Measurements from ENCODE around the gene GRIN3A. TPM values are rescaled to one million over a fixed set of nuclear protein-coding genes. Genes with fewer than 3 reads are reported as not detected.
A peak's percentile ranks its signal among the peaks of the same experiment; 100 is the strongest.
"Not testable (repeated sequence)": the region's sequence is repeated elsewhere in the genome, so short reads cannot be mapped to it uniquely, and the experiment has no call there.

Gene GRIN3A
- total RNA-seq, 2 donors from 2014 or later, result not detected

GRCh38 chr9:101574731-101575333 is 163.6 kb downstream of the GRIN3A start:
- DNase-seq, result no peak
- Mint-ChIP-seq H3K27ac (no peak overlapping the region), H3K27me3 (no peaks in the 10 kb centered on the region), H3K4me3 (no peak overlapping the region), H3K4me1 (peaks cover 28% of the 10 kb centered on the region), H3K36me3 (ENCODE audit: low read depth) (no peaks in the 10 kb centered on the region)
- ATAC-seq, result no peak
- no peaks in the 10 kb centered on the region for H3K9me3 ChIP-seq (ENCODE audit: control insufficient read depth, low read length, poor library complexity, severe bottlenecking)

DNA sequence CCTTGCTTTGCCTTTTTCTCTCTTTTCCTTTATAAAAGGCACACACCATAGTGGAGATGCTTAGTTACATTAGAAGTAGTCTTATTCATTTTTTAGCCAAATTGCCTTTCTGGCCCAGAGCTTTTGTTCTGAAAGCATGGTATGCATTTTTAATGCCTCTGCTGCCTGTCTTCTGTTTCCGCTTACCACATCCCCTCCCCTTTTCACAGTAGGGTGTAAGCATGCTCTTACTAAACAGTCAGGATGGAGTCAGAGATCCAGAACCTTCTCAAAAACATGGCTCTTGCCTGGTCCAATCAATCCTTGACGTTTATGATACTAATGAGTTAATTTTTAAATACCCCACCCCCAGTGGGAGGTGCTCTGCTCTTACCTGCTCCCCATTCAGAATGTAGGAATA is 166.1 kb downstream of the GRIN3A start:
- Mint-ChIP-seq H3K4me3 (peak overlapping the region; percentile 21), H3K27ac (peak overlapping the region; percentile 79), H3K4me1 (peaks cover 38% of the 10 kb centered on the region), H3K27me3 (no peaks in the 10 kb centered on the region), H3K36me3 (ENCODE audit: low read depth) (peaks cover 4% of the 10 kb centered on the region)
- no peaks in the 10 kb centered on the region for H3K9me3 ChIP-seq (ENCODE audit: control insufficient read depth, low read length, poor library complexity, severe bottlenecking)
- DNase-seq (no peak), ATAC-seq (no peak)

GRCh38 chr9:101571114-101571513 is 167.3 kb downstream of the GRIN3A start:
- H3K4me1 Mint-ChIP-seq, result peaks cover 40% of the 10 kb centered on the region
- no peaks in the 10 kb centered on the region for H3K27me3 Mint-ChIP-seq

DNA sequence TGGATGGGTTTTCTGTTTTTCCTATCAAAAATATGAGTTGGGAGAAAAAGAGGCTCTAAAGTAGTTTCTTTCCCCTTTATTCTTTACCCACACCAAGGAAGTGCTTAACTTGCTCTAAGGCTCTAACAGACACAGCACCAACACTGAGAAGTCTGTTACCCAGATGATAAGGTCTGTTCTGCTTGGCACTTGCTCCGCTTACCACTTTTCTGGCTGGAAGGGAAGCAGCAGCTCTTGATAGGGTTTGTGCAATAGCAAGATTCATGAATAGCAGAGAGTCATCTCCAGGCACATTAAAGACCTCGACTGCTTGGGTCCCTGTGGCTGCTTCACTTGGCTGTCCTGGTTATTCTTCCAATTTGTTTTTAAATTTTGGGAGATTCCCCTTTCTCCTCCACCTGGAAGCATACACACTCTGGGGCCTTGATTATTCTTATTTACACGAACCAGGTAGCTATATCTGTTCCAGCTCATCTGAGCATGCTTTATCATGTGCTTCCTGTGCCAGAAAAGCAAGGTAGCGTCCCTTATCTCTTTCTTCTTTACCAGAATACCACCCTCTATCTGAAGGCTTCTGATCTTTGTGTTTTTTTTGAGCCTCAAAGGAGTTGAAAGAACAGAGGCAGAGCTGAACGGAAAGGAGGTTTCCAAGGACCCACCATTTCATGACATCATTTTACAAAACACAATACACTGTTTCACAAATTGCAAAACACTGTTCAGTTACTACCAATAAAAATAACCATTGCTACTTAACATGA is 168.5 kb downstream of the GRIN3A start:
- no peaks in the 10 kb centered on the region for H3K27me3 Mint-ChIP-seq
- H3K4me1 Mint-ChIP-seq, result peaks cover 43% of the 10 kb centered on the region
- no peaks in the 10 kb centered on the region for H3K9me3 ChIP-seq (ENCODE audit: control insufficient read depth, low read length, poor library complexity, severe bottlenecking)
- H3K36me3 Mint-ChIP-seq (ENCODE audit: low read depth), result peaks cover 10% of the 10 kb centered on the region
- DNase-seq (no peak), ATAC-seq (peak; percentile 90)
- peak overlapping the region; percentile 79 for H3K27ac Mint-ChIP-seq
- H3K4me3 Mint-ChIP-seq, result peak overlapping the region; percentile 16

More at GRCh38 chr9:101571114-101571513, 167.3 kb downstream of the GRIN3A start:
- H3K36me3 Mint-ChIP-seq (ENCODE audit: low read depth), result peaks cover 6% of the 10 kb centered on the region
- H3K9me3 ChIP-seq (ENCODE audit: control insufficient read depth, low read length, poor library complexity, severe bottlenecking), result no peaks in the 10 kb centered on the region
- H3K27ac Mint-ChIP-seq, result peak overlapping the region; percentile 79
- no peak overlapping the region for H3K4me3 Mint-ChIP-seq
- ATAC-seq (no peak), DNase-seq (no peak)

DNA sequence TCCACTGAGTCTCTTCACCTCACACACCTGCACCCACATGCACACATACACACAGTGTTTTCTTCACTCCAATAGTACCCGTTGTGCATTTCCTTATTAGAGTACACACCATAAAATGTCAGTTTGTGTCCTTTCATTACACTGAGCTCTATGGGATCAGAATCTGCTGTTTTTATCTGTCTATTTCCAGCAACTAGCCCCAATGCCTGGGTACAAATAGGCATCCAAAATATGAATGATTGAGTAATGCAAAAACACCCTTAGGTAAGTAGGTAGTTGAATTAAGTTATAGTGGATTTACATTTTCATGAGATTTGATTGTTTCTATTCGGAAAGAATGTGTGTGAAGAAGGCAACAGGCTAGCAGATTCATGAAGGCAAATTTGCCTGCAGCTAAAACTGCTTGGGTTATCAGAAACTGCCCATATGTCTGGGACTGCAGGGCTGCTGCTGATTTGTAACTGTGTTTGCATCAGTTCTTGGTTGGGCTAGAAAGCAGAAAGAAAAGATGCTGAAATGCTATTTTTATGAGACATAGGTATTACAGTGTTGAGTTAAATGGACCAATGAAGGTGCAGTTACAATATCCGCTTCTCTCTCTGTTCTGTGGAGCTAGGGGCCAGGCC is 170.6 kb downstream of the GRIN3A start:
- Mint-ChIP-seq H3K27ac (peak overlapping the region; percentile 51), H3K36me3 (ENCODE audit: low read depth) (peaks cover 10% of the 10 kb centered on the region), H3K4me3 (peak overlapping the region; percentile 47), H3K4me1 (peaks cover 33% of the 10 kb centered on the region), H3K27me3 (no peaks in the 10 kb centered on the region)
- no peak for ATAC-seq
- no peak for DNase-seq
- no peaks in the 10 kb centered on the region for H3K9me3 ChIP-seq (ENCODE audit: control insufficient read depth, low read length, poor library complexity, severe bottlenecking)

- Mint-ChIP-seq H3K27me3 (no peaks in the 10 kb centered on the region), H3K4me1 (peaks cover 34% of the 10 kb centered on the region), H3K4me3 (peak overlapping the region; percentile 47), H3K36me3 (ENCODE audit: low read depth) (peaks cover 10% of the 10 kb centered on the region), H3K27ac (peak overlapping the region; percentile 51)
- H3K9me3 ChIP-seq (ENCODE audit: control insufficient read depth, low read length, poor library complexity, severe bottlenecking), result no peaks in the 10 kb centered on the region
- ATAC-seq, result no peak
- DNase-seq, result peak in 1 of 3 donors; percentile 7
These were observed 171.3 kb downstream of the GRIN3A start for GRCh38 chr9:101566904-101567724.

DNA sequence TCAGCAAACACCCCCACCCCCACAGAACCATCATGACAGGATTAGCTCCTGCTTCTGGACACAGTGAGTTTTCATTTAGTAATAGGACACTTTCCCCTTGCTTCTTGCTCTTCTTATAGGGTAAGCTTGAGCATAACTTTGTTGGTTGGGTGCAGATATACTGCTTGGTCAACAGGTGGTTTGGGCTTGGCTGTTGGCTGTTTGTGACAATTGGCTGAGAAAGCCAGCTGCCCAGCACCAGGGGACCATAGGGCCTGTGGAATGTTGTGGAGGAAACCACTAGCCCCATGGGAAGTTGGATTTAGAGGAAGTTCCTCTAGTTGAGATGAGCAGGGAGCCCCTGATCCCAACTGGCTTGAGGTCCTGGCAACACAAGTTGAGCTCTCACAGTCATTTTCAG is 174.2 kb downstream of the GRIN3A start:
- no peaks in the 10 kb centered on the region for H3K27me3 Mint-ChIP-seq
- H3K27ac Mint-ChIP-seq, result no peak overlapping the region
- peaks cover 31% of the 10 kb centered on the region for H3K4me1 Mint-ChIP-seq
- DNase-seq (no peak), ATAC-seq (no peak)
- no peaks in the 10 kb centered on the region for H3K9me3 ChIP-seq (ENCODE audit: control insufficient read depth, low read length, poor library complexity, severe bottlenecking)
- peaks cover 18% of the 10 kb centered on the region for H3K36me3 Mint-ChIP-seq (ENCODE audit: low read depth)
- no peak overlapping the region for H3K4me3 Mint-ChIP-seq

GRCh38 chr9:101562966-101563365 is 175.5 kb downstream of the GRIN3A start:
- no peaks in the 10 kb centered on the region for H3K9me3 ChIP-seq (ENCODE audit: control insufficient read depth, low read length, poor library complexity, severe bottlenecking)
- H3K4me3 Mint-ChIP-seq, result no peak overlapping the region
- H3K27ac Mint-ChIP-seq, result no peak overlapping the region
- ATAC-seq (no peak), DNase-seq (no peak)
- peaks cover 21% of the 10 kb centered on the region for H3K36me3 Mint-ChIP-seq (ENCODE audit: low read depth)
- no peaks in the 10 kb centered on the region for H3K27me3 Mint-ChIP-seq
- peaks cover 32% of the 10 kb centered on the region for H3K4me1 Mint-ChIP-seq

GRCh38 chr9:101561740-101562139 is 176.7 kb downstream of the GRIN3A start:
- Mint-ChIP-seq H3K27ac (peak overlapping the region; percentile 61), H3K27me3 (no peaks in the 10 kb centered on the region), H3K4me3 (no peak overlapping the region), H3K36me3 (ENCODE audit: low read depth) (peaks cover 15% of the 10 kb centered on the region), H3K4me1 (peaks cover 25% of the 10 kb centered on the region)
- ATAC-seq, result peak; percentile 66
- DNase-seq, result no peak
- H3K9me3 ChIP-seq (ENCODE audit: control insufficient read depth, low read length, poor library complexity, severe bottlenecking), result no peaks in the 10 kb centered on the region

GRCh38 chr9:101549472-101550098 is 188.9 kb downstream of the GRIN3A start:
- not testable (repeated sequence) for DNase-seq, H3K4me3 Mint-ChIP-seq

DNA sequence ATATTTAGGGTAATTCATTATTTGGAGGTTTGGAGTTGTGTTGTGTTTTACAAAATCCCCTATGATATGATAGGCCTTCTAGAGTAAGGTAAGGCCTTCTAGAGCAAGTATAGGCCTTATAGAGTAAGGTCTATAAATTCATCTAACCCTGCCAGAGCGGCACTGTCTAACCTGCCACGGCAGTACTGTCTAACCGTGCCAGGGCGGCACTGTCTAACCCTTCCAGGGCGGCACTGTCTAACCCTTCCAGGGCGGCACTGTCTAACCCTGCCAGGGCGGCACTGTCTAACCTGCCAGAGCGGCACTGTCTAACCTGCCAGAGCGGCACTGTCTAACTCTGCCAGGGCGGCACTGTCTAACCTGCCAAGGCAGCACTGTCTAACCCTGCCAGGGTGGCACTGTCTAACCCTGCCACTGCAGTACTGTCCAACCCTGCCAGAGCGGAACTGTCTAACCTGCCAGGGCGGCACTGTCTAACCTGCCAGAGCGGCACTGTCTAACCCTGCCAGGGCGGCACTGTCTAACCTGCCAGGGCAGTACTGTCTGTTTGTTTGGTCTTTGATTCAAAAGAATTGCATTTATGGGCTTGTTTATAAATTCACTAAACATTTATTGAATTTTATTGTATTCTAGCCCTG is 195.2 kb downstream of the GRIN3A start:
- no peak for ATAC-seq
- no peaks in the 10 kb centered on the region for H3K9me3 ChIP-seq (ENCODE audit: control insufficient read depth, low read length, poor library complexity, severe bottlenecking)
- Mint-ChIP-seq H3K4me3 (no peak overlapping the region), H3K27ac (no peak overlapping the region), H3K4me1 (peaks cover 3% of the 10 kb centered on the region), H3K36me3 (ENCODE audit: low read depth) (peaks cover 15% of the 10 kb centered on the region), H3K27me3 (no peaks in the 10 kb centered on the region)
- DNase-seq, result no peak

More at GRCh38 chr9:101549472-101550098, 188.9 kb downstream of the GRIN3A start:
- not testable (repeated sequence) for ATAC-seq; H3K27me3 Mint-ChIP-seq; H3K27ac Mint-ChIP-seq; H3K9me3 ChIP-seq (ENCODE audit: control insufficient read depth, low read length, poor library complexity, severe bottlenecking)
- H3K36me3 Mint-ChIP-seq (ENCODE audit: low read depth), result peaks cover 33% of the 10 kb centered on the region
- H3K4me1 Mint-ChIP-seq, result peaks cover 12% of the 10 kb centered on the region

GRCh38 chr9:101540069-101540468 is 198.4 kb downstream of the GRIN3A start:
- Mint-ChIP-seq H3K4me3 (no peak overlapping the region), H3K4me1 (peaks cover 11% of the 10 kb centered on the region), H3K27me3 (no peaks in the 10 kb centered on the region)

More at GRCh38 chr9:101540069-101540468, 198.4 kb downstream of the GRIN3A start:
- DNase-seq (no peak), ATAC-seq (no peak)
- H3K36me3 Mint-ChIP-seq (ENCODE audit: low read depth), result peaks cover 8% of the 10 kb centered on the region
- no peak overlapping the region for H3K27ac Mint-ChIP-seq
- no peaks in the 10 kb centered on the region for H3K9me3 ChIP-seq (ENCODE audit: control insufficient read depth, low read length, poor library complexity, severe bottlenecking)
